T1000 (cell line): ENCODE data around the gene ANKRD33B.

Source experiments
- DNase-seq: peaks from one replicate; lab custom pipeline; 2025; ENCODE audit warnings: mixed read lengths; lab: John Stamatoyannopoulos, UW

Gene ANKRD33B

DNA sequence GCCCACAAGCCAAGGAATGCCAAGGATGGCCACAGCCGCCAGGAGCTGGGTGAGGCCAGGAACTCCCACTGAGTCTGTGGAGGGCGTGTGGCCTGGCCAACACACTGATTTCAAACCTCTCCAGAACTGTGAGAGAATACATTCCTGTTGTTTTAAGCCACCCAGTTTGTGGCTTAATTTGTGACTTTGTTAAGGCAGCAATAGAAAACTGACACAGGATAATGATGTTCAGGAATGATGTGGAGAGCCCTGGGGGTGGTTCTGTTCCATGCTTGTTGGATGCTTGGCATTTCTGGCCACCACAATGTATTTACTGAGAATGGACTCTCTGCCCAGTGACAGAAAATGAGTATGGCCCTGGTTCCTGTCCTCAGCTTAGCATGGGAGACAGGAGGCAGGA is 114.4 kb downstream of the ANKRD33B start:
- DNase-seq: no peak

GRCh38 chr5:10679336-10679988 is 115.6 kb downstream of the ANKRD33B start:
- DNase-seq: no peak

DNA sequence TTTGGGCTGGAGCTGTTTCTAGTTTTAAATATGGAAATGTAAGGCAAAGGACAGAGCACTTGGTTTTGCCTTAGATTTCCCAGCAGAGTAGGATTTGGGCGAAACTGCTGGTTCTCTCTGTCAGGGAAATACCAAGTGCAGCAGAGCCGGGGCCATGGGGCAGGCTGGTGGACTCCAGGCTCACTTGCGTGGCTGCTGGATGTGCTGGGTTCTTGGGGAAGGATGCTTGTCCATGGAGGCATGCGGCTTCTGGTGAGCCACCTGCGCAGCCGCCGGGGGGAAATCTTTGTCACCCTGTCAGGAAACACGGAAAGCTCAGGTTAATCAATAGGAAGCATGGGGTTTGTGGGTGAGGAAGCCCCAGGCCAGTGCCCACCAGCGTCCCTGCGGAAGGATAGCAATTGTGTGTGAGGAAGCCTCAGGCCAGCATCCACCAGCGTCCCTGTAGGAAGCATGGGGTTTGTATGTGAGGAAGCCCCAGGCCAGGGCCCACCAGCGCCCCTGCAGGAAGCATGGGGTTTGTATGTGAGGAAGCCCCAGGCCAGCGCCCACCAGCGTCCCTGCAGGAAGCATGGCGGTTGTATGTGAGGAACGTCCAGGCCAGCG is 117.1 kb downstream of the ANKRD33B start:
- no peak for DNase-seq

- DNase-seq: no peak
These were observed 118.1 kb downstream of the ANKRD33B start for GRCh38 chr5:10681731-10682679.

- DNase-seq: no peak
These were observed 119.1 kb downstream of the ANKRD33B start for GRCh38 chr5:10682801-10683525.

- DNase-seq: no peak
These were observed 120.6 kb downstream of the ANKRD33B start for GRCh38 chr5:10684303-10685086.

- no peak for DNase-seq
These were observed 121.2 kb downstream of the ANKRD33B start for GRCh38 chr5:10685115-10685521.

DNA sequence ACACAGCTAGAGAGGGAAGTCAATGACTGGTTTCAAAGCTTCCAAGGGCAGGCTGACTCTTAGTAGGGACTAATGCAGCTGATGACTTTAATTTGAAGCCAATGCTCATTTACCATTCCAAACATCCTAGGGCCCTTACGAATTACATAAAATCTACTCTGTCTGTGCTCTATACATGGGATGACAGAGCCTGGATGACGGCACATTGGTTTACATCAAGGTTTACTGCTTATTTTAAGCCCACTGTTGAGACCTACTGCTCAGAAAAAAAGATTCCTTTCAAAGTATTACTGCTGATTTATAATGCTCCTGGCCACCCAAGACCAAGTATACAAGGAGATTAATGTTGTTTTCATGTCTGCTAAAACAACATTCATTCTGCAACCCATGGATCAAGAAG is 123.0 kb downstream of the ANKRD33B start:
- DNase-seq: no peak

DNA sequence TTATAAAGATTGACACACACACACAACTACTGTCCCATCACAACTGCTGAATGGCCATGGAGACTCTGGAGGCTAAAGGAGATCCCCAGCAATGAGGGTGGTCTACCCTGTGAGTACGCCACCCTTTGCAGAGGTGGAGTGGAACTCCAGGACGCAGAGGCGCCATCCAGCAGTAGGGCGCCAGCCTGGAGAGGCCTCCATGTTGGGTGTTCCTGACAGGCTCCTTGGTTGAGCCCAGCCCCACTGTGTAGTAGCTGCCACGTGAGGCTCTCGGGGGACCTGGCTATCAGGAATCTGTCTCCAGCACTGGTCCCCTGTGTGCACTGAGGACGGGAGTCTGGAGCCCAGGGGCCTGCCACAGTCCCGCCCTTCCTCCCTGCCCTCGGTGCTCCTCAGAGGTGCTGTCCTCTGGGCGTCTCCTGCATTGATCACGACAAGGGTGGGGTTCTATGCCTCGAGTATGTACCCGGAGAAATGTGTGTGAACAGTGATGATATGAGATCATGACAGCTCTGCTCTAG is 124.8 kb downstream of the ANKRD33B start:
- DNase-seq: no peak

DNA sequence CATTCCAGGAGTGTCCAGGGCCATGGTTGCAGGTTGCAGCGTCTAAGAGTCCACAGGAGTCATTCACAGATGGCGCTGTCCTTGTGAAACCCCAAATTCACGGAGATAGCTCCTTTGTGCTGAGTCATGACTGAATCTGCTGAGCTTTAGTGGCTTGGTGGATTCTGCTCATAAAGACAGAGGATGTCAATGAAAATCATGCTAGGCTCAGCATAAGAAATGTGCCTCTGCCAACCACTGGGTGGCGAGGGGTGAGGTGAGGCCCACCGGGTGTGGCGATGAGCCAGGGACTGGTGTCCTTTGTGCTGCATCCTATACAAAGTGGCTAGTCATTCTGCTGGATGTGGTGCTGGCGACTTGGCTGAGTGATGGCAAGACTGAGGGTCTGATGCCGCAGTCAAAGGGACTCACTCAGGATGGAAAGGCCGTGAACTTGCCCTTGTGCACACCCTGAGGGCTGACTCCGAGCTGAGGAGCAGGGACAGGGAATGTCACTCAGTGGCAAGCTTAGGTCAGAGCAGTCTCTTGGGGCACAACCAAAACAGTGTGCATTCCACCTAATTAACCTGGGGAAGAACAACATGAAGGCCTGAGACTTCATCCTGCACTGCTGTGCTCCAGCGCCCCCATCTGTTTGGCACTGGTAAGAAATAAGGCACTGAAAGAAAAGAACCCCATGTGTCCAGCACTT is 125.7 kb downstream of the ANKRD33B start:
- DNase-seq: no peak

DNA sequence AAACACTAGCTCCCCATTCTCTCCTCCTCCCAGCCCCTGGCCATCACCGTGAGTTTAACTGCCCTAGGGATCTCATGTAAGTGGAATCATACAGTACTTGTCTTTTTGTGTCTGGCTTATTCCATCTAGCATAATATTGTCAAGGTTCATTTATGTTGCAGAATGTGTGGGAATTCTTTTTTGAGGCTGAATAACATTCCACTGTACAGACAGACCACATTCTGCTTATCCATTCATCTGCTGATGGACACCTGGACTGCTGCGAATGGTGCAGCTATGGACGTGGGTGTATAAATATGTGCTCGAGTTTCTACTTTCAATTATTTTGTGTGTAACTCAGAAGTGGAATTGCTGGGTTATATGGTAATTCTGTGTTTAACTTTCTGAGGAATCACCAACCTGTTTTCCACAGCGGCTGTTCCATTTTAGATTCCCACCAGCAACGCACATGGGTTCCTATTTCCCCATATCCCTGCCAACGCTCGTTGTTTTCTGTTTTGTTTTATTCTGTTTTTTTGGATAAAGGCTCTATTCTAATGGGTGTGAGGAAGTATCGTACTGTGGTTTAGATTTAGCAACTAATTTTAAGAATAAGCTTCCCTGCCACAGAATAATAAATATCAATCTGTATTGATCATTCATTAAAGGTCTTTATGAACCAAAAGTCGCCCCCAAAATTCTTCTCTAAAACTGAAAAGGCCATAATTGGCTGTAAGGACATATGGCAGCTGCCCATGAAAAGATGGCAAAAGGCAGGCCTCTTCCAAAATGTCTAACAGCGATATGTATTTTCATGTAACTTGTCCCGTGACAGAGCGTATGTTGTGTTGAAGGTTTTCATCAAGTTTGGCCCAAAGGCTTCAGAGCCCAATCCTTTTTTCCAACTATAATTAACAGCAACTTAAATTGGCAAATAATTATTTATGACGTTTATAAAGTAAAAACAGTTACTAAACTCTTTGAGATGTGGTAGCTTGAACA is 126.9 kb downstream of the ANKRD33B start:
- no peak for DNase-seq

GRCh38 chr5:10691826-10692785 is 128.2 kb downstream of the ANKRD33B start:
- no peak for DNase-seq

- peak; percentile 26 for DNase-seq
These were observed 131.3 kb downstream of the ANKRD33B start for GRCh38 chr5:10695055-10695649.

GRCh38 chr5:10695759-10696543 is 132.1 kb downstream of the ANKRD33B start:
- no peak for DNase-seq

DNA sequence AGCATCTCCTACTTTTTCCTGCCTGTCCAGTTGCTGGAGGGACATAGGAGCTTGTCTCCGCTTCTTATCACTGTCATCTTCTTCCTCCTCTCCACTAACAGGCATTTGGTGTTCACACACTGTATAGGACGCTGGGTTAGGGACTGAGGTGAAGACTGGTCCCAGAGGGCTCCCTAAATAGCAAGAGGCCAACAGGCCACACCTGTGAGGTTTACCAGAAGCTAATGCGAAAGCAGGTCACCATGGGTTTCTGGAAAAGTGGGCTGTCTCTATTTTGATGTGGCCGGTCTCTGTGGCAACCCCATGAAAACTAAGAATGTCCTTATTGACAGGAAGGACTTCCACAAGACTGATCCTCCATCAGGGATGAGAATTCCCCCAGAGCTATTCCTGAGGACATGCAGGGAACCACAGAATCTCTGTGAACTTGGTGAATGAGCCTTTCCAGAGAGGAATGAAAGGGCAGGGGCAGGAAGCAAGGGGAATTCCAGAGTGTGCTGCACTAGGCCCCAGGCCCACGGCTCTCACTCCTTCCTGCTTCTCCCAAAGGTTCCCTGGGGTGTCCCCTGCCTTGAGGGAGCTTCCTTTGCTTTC is 135.5 kb downstream of the ANKRD33B start:
- no peak for DNase-seq

- no peak for DNase-seq
These were observed 136.1 kb downstream of the ANKRD33B start for GRCh38 chr5:10699987-10700386.
